Right atrium auricular region (tissue), 2 donors: ENCODE data around the gene ABCA8. TPM values are rescaled to one million over a fixed set of nuclear protein-coding genes. Genes with fewer than 3 reads are reported as not detected.
"Not testable (repeated sequence)": the region's sequence is repeated elsewhere in the genome, so short reads cannot be mapped to it uniquely, and the experiment has no call there.

Source experiments
- DNase-seq: peaks from one replicate; pipeline ENCODE4 v3.0.0-alpha.2; 2019; ENCODE audit warnings: low spot score
- H3K27ac ChIP-seq, 2 donors: fragments of 200-600 bp; sonication (generic); 1 replicate in 1 of 2; 2 replicates in 1 of 2; pipeline ENCODE4 v1.5.1; 2016 to 2019
- H3K27me3 ChIP-seq, 2 donors: fragments of 200-600 bp; sonication (generic); one replicate each; pipeline versions ENCODE4 v1.5.1 to v1.6.0; 2017 to 2019
- H3K36me3 ChIP-seq: fragments of 200-600 bp; sonication (generic); one replicate; pipeline ENCODE4 v1.5.1; 2016
- H3K4me1 ChIP-seq, 2 donors: fragments of 200-600 bp; sonication (generic); one replicate each; pipeline versions ENCODE4 v1.5.1 to v1.6.0; 2017 to 2019
- H3K4me3 ChIP-seq, 2 donors: fragments of 200-600 bp; sonication (generic); 1 replicate in 1 of 2; 2 replicates in 1 of 2; pipeline ENCODE4 v1.5.1; 2017 to 2019; ENCODE audit warnings: mild to moderate bottlenecking in 1 of 2, moderate library complexity in 1 of 2
- H3K9me3 ChIP-seq, 2 donors: fragments of 200-600 bp; sonication (generic); one replicate each; pipeline ENCODE4 v1.5.1; 2019
- total RNA-seq, 2 donors: library from RNA; depleted of rRNA; stranded (reverse); fragments of >200 nt; gene quantifications; one replicate each; pipeline ENCODE4 v1.1.0, GENCODE V29; 2016
- TF ChIP-seq, protein P1 (sequence below), 2 donors: fragments of 200-600 bp; sonication (generic); IDR thresholded peaks; one replicate each; pipeline ENCODE4 v1.5.1; 2019; ENCODE audit warnings: antibody characterized with exemption in 2 of 2

The ABCA8 gene
- total RNA-seq, 2 donors from 2014 or later = 59.1 to 65.9 TPM

DNA sequence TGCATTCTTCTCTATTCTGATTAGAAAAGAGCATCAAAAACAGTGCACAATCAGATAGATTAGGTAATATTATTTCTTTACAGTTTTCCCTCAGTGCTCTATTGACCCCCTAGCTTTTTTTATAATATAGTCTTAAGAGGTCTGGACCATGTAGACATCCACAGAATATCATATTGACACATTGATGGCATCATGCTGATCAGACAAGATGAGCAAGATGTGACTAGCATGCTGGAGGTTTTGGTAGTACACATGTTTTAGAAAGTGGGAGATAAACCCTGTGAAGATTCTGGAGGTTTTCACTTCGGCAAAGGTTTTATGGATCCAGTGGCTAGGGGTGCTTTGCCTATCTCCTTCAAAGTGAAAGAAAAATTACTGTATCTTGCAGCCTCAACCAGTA, 2.8 kb upstream of the ABCA8 start:
- no peak for DNase-seq
- TF ChIP-seq, protein P1, sequence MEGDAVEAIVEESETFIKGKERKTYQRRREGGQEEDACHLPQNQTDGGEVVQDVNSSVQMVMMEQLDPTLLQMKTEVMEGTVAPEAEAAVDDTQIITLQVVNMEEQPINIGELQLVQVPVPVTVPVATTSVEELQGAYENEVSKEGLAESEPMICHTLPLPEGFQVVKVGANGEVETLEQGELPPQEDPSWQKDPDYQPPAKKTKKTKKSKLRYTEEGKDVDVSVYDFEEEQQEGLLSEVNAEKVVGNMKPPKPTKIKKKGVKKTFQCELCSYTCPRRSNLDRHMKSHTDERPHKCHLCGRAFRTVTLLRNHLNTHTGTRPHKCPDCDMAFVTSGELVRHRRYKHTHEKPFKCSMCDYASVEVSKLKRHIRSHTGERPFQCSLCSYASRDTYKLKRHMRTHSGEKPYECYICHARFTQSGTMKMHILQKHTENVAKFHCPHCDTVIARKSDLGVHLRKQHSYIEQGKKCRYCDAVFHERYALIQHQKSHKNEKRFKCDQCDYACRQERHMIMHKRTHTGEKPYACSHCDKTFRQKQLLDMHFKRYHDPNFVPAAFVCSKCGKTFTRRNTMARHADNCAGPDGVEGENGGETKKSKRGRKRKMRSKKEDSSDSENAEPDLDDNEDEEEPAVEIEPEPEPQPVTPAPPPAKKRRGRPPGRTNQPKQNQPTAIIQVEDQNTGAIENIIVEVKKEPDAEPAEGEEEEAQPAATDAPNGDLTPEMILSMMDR (IDR thresholded peaks at IDR 0.05) = no peak
- peaks cover 0 to 12% of the 10 kb centered on the region in 2 donors for H3K4me1 ChIP-seq

DNA sequence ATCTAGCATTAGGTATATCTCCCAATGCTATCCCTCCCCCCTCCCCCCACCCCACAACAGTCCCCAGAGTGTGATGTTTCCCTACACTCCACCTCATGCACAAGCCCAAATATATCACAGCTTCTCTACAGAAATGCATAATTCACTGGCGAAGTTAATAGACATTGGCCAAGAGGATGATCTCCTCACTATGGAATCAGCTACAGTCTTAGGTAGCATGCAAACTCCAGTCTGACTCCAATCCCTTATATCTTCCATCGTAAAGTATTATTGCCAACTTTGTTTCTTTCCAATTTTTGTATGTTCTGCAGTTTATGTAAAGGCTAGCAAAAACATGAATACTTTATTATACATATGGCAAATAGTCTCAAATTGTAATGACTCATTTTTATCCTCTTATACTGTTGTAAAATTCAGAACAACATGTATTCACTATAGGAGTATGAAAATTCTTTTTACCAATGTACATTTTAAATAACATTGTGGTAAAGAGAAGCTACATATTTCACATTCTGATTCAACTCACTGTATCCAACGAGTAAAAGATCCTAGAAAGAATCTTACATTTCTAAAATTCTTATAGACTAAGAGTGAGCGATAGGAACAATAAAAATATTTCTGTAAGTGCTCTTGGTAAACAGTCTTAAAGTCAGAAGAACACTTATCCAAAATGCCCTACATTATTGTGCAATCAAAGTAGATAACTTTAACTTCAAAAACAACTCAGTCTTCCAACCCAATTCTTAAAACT, 871 bp downstream of the ABCA8 start:
- peaks cover 0 to 3% of the 10 kb centered on the region in 2 donors for H3K4me1 ChIP-seq
- TF ChIP-seq, protein P1 (IDR thresholded peaks at IDR 0.05) = no peak
- no peak for DNase-seq
- H3K27ac ChIP-seq = peak overlapping the region; percentile 71 to 73
- no peaks in the 10 kb centered on the region for H3K36me3 ChIP-seq
- no peaks in the 10 kb centered on the region for H3K27me3 ChIP-seq
- H3K9me3 ChIP-seq = no peaks in the 10 kb centered on the region
- peak overlapping the region; percentile 42 to 48 for H3K4me3 ChIP-seq

More for the DNA sequence above, 2.8 kb upstream of the ABCA8 start:
- H3K27ac ChIP-seq = no peak overlapping the region
- H3K36me3 ChIP-seq = no peaks in the 10 kb centered on the region
- H3K4me3 ChIP-seq = no peak overlapping the region
- no peaks in the 10 kb centered on the region for H3K27me3 ChIP-seq
- no peaks in the 10 kb centered on the region for H3K9me3 ChIP-seq

GRCh38 chr17:68953340-68953997, 1.7 kb downstream of the ABCA8 start:
- Histone ChIP-seq H3K9me3 (no peaks in the 10 kb centered on the region), H3K27ac (peak overlapping the region; percentile 71 to 73), H3K27me3 (no peaks in the 10 kb centered on the region), H3K4me3 (peak overlapping the region; percentile 42 to 48), H3K4me1 (peaks cover 0 to 3% of the 10 kb centered on the region in 2 donors), H3K36me3 (no peaks in the 10 kb centered on the region)
- no peak for DNase-seq
- TF ChIP-seq, protein P1 (IDR thresholded peaks at IDR 0.05) = no peak

DNA sequence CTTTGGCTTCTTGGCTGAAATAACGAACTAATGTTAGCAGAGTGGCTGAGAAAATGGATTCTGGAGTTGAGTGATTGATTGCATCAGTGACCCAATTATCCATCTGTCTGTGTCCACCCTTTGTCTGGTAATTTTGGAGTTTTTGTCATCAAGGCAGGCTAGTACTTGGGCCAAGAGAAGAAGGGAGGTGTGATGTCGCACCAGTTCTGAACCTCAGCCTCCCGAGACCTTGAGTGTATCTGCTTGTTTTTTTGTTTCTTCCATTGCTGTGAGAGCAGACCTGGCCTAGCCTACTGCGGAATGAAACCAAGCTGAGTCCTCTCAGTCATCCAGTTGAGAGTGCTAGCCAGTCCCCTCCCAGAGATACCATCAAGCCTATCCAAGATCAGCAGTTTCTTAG, 4.5 kb downstream of the ABCA8 start:
- H3K9me3 ChIP-seq = no peaks in the 10 kb centered on the region
- DNase-seq = no peak
- H3K4me1 ChIP-seq = peaks cover 0 to 3% of the 10 kb centered on the region in 2 donors
- no peak overlapping the region for H3K4me3 ChIP-seq
- TF ChIP-seq, protein P1 (IDR thresholded peaks at IDR 0.05) = no peak
- H3K27ac ChIP-seq = peak overlapping the region; percentile 32 to 39
- no peaks in the 10 kb centered on the region for H3K27me3 ChIP-seq
- no peaks in the 10 kb centered on the region for H3K36me3 ChIP-seq

- H3K9me3 ChIP-seq, H3K27me3 ChIP-seq, DNase-seq, H3K27ac ChIP-seq, H3K36me3 ChIP-seq, H3K4me1 ChIP-seq, H3K4me3 ChIP-seq: not testable (repeated sequence)
These were observed 7.3 kb downstream of the ABCA8 start for GRCh38 chr17:68947868-68948267.

DNA sequence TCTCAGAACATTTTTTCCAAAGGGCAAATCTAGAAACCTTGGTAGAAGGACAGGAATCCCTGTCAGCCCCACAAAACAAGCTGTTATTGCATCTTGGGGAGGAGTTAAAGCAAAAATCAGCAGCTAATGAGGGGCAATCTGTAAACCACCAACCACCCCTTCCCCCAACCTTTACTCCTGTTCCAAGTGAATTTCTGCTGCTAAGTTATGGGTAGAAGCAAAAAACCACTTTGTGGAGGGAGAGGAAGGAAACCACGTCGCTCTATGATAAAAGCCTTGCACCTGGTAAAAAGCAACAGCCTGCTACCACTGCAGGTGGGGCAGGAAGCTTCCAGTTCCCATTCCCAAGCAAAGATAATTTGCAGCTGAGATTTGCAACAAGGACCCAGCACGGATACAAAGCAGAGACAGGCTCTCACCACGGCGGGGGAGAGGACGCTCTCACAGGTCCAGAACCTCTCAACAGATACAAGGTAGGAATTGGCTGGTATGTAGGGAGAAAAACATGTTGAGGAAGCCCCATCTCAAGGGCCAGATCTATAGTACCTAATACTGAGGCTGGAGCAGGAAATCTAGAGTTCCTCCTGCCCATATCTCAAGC, 10.7 kb downstream of the ABCA8 start:
- no peaks in the 10 kb centered on the region for H3K9me3 ChIP-seq
- no peak overlapping the region for H3K4me3 ChIP-seq
- no peaks in the 10 kb centered on the region for H3K27me3 ChIP-seq
- no peak for DNase-seq
- no peak overlapping the region for H3K27ac ChIP-seq
- no peaks in the 10 kb centered on the region for H3K36me3 ChIP-seq
- H3K4me1 ChIP-seq = peaks cover 0 to 6% of the 10 kb centered on the region in 2 donors
- TF ChIP-seq, protein P1 (IDR thresholded peaks at IDR 0.05) = no peak

DNA sequence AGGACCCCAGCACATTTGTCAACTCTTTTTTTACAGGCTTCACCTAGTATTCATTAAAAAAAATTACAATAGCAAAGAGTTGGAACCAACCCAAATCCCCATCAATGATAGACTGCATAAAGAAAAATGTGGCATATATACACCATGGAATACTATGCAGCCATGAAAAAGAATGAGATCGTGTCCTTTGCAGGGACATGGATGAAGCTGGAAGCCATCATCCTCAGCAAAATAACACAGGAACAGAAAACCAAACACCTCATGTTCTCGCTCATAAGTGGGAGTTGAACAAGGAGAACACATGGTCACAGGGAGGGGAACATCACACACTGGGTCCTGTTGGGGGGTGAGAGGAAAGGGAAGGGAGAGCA, 11.4 kb downstream of the ABCA8 start:
- not testable (repeated sequence) for DNase-seq, H3K4me1 ChIP-seq, H3K27ac ChIP-seq, H3K4me3 ChIP-seq, H3K9me3 ChIP-seq, H3K36me3 ChIP-seq, H3K27me3 ChIP-seq
